Activated T-helper 1 cell treated with anti-CD3 and anti-CD28 coated beads, Interleukin-12 subunit alpha, Interleukin-12 subunit beta, Interleukin-2, Interleukin-4 antibody, amounts not matched to agents 30 ng/mL and 10 ng/mL and 1 ng/mL, durations not matched to agents 14 hours and 24 hours and 36 hours (primary cell): ENCODE data around the gene WWC2. TPM values are rescaled to one million over a fixed set of nuclear protein-coding genes. Genes with fewer than 3 reads are reported as not detected.

Experiments
- DNase-seq: peaks from one replicate; pipeline ENCODE4 v3.0.0; 2021; ENCODE audit warnings: low spot score
- H3K27ac Mint-ChIP-seq: one replicate; pipeline ENCODE4 v1.8.0; 2021; ENCODE audit warnings: mild to moderate bottlenecking, mixed read lengths
- H3K27me3 Mint-ChIP-seq: one replicate; pipeline ENCODE4 v1.8.0; 2022; ENCODE audit warnings: mild to moderate bottlenecking, moderate library complexity, mixed read lengths; ENCODE audit not compliant: insufficient read depth
- H3K36me3 Mint-ChIP-seq: one replicate; pipeline ENCODE4 v1.8.0; 2021; ENCODE audit warnings: low read depth, mixed read lengths
- H3K4me1 Mint-ChIP-seq: one replicate; pipeline ENCODE4 v1.8.0; 2021; ENCODE audit warnings: low read depth, mixed read lengths
- H3K4me3 Mint-ChIP-seq: one replicate; pipeline ENCODE4 v1.8.0; 2021; ENCODE audit warnings: mild to moderate bottlenecking, moderate library complexity, mixed read lengths
- H3K9me3 Mint-ChIP-seq: one replicate; pipeline ENCODE4 v1.8.0; 2021; ENCODE audit warnings: mixed read lengths
- intact Hi-C: fragments of 100-400 bp; cut with micrococcal nuclease; formaldehyde crosslinking; loops from one replicate; pipeline ENCODE4 v1.15.1; 2024
- total RNA-seq: library from RNA; stranded (reverse); gene quantifications from 2 replicates; pipeline ENCODE4 v1.2.3, GENCODE V29; 2022

Gene WWC2
- total RNA-seq, result 0.39 and 0.75 TPM in 2 replicates

DNA sequence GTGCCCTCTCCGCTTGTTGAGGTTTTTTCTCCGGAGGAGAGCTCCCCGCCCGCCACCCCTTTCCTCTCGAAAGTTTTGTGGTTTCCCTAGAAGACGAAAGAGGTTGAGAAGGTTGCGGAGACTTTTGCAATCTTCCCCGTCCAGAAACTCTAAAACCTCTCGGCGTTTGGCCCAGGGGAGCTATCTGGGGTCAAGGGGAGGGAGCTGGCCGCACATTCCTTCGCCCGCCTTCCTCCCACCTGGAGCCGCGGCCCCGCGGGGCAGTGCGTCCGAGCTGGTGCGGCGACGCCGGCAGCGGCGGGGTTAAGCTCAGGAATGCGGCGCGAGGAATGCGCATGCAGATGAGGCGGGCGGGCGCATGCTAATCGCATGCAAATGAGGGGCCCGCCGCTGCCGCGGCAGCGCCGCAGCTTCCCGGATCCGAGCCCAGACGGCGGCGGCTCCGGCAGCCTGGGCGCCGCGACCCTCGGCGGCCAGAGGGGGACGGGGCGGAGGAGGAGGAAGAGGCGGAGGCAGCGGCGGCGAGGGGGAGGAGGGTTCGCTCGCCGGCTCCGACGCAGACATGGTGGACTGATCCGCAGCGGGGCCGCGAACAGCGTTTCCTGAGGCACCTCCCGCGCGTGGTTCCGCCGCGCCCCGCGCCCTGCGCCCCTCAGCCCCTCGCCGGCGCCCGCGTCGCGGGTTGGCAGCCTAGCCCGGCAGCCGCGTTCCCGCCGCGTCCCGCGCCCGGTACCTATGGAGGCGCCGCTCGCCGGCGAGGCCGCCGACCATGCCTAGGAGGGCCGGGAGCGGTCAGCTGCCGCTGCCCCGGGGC is at the start of gene WWC2:
Gene WWC2, plus strand, starts transcription at position 535 of the 814 bp plus-strand sequence. Its CDS starts 235 bp downstream, at position 770.
- H3K27ac Mint-ChIP-seq, result no peak within 1 kb of the TSS
- peak within 1 kb of the TSS; percentile 58 for H3K4me3 Mint-ChIP-seq
- H3K9me3 Mint-ChIP-seq, result no peaks in the 10 kb centered on the region
- H3K4me1 Mint-ChIP-seq, result no peaks in the 10 kb centered on the region
- peak; percentile 44 for DNase-seq
- intact Hi-C loops, result loop anchor here (2.0 to 5.0 kb wide), 3 partner anchors 86 to 343 kb away; partner anchors contain the start of genes CDKN2AIP and DCTD
- H3K27me3 Mint-ChIP-seq, result peaks cover 68% of the 10 kb centered on the region
- H3K36me3 Mint-ChIP-seq, result no peaks in the 10 kb centered on the region

DNA sequence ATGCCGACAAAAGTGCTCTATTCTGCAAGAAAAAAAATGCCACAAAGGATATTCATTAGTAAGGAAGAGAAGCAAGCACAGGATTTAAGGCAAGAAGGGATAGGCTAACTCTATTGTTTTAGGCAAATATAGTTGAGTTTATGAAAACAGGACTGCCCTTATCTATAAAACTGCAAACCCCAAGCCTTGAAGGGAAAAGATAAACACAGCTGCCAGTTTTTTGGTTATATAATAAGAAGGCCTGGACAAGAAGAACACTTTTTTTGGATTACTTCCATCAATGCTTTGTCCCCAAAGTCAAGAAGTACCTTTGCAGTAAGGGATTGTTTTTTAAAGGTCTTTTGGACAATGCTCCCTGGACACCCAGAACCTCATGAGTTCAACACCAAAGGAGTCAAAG is 45.4 kb upstream of the WWC2 start:
- intact Hi-C loops, result no loop called here
- Mint-ChIP-seq H3K27ac (no peak overlapping the region), H3K9me3 (no peaks in the 10 kb centered on the region), H3K4me1 (no peaks in the 10 kb centered on the region), H3K36me3 (no peaks in the 10 kb centered on the region), H3K4me3 (no peak overlapping the region), H3K27me3 (peaks cover 7% of the 10 kb centered on the region)
- DNase-seq, result no peak

DNA sequence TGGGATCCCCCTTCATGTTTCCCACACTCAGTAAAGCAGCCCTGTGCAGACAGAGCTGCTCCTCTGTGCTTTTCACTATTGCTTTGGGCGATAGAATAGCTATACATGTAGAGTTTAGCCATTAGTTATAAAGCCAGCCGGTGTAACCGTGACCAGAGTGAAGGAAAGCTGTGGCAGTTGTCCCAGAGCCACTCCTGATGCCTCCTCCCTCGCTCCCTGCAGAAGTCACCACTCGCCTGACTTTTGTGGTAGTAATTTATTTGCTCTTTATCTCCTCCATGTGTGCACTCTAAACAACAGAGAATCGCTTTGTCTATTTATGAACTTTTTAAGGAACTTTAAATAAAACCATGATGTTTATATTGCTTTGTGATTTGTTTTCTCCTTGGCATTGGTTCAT is 41.8 kb upstream of the WWC2 start:
- Mint-ChIP-seq H3K4me3 (no peak overlapping the region), H3K36me3 (no peaks in the 10 kb centered on the region), H3K27me3 (peaks cover 6% of the 10 kb centered on the region), H3K4me1 (no peaks in the 10 kb centered on the region), H3K9me3 (no peaks in the 10 kb centered on the region), H3K27ac (no peak overlapping the region)
- DNase-seq, result no peak
- intact Hi-C loops, result no loop called here

DNA sequence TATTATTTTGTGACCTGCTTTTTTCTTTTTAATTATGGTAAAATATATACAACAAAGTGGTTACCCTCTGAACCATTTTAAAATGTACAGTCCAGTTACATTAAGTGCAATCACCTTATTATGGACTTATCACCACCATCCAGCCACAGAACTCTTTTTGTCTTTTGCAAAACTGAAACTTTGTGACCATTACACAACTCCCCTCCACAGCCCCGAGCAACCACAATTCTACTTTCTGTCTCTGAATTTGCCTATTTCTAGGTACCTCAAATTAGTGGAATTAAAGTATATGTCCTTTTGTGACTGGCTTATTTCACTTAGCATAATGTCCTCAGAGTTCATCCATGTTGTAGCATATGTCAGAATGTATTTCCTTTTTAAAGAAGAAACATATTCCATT is 39.3 kb upstream of the WWC2 start:
- Mint-ChIP-seq H3K36me3 (no peaks in the 10 kb centered on the region), H3K4me1 (no peaks in the 10 kb centered on the region), H3K27ac (no peak overlapping the region), H3K4me3 (no peak overlapping the region), H3K9me3 (no peaks in the 10 kb centered on the region), H3K27me3 (peaks cover 7% of the 10 kb centered on the region)
- no peak for DNase-seq
- intact Hi-C loops, result no loop called here

DNA sequence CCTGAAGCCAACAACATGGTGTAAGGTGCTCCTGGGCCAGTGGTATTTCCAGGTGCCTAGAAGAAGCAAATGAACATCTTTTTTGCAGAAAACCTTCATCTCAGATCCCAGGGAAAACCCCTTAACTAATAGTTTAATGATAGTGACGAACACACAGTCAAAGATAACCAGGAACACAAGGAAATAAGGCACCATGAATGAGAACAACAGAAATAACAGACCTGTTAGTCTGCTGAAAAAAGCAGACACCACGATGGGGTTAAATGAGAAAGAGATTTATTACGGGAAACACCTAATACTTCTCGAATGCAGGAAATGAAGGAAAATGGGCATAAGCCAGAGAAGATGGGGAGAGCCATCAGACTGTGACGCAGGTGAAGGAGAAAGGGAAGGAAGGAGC is 30.6 kb upstream of the WWC2 start:
- H3K4me1 Mint-ChIP-seq, result no peaks in the 10 kb centered on the region
- intact Hi-C loops, result no loop called here
- no peak overlapping the region for H3K27ac Mint-ChIP-seq
- H3K27me3 Mint-ChIP-seq, result peaks cover 11% of the 10 kb centered on the region
- no peak for DNase-seq
- no peaks in the 10 kb centered on the region for H3K36me3 Mint-ChIP-seq
- no peak overlapping the region for H3K4me3 Mint-ChIP-seq
- H3K9me3 Mint-ChIP-seq, result no peaks in the 10 kb centered on the region

DNA sequence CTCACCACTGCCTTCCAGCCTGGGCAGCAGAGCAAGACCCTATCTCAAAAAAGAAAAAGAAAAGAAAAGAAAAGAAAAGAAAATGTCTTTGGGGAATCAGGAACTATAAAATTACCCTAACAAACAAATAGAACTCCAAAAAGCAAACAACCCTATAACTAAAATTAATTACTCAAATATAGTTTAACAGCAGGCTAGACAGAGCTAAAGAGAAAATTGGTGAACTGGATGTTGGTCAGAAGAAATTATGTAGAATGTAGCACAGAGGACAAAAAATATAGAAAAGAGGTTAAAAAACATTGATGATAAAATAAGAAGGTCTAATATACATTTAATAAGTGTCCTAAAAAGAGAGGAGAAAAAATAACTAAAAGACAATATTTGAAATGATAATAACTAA is 27.8 kb upstream of the WWC2 start:
- no peak overlapping the region for H3K27ac Mint-ChIP-seq
- DNase-seq, result no peak
- no peaks in the 10 kb centered on the region for H3K9me3 Mint-ChIP-seq
- H3K27me3 Mint-ChIP-seq, result peaks cover 12% of the 10 kb centered on the region
- H3K4me1 Mint-ChIP-seq, result no peaks in the 10 kb centered on the region
- intact Hi-C loops, result no loop called here
- no peaks in the 10 kb centered on the region for H3K36me3 Mint-ChIP-seq
- no peak overlapping the region for H3K4me3 Mint-ChIP-seq

DNA sequence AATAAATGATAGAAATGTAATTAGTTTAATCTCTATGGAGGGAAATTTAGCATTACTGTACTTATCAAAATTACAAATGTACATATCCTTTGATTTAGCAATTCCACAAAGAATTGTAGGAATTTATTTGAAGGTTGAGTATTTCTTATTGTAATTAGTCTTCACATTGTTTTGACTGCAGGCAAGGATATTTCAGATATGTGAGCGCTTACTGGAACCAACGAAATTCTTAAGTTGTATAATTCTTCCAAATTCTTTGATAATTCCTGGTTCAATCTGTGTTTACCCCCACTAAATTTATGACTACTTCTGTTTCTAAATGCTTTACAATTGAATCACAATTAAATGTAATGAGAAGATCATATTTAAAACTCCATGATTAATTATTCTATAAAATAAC is 26.9 kb upstream of the WWC2 start:
- intact Hi-C loops, result no loop called here
- DNase-seq, result no peak
- no peaks in the 10 kb centered on the region for H3K4me1 Mint-ChIP-seq
- H3K36me3 Mint-ChIP-seq, result no peaks in the 10 kb centered on the region
- no peaks in the 10 kb centered on the region for H3K9me3 Mint-ChIP-seq
- H3K27ac Mint-ChIP-seq, result no peak overlapping the region
- H3K27me3 Mint-ChIP-seq, result peaks cover 12% of the 10 kb centered on the region
- H3K4me3 Mint-ChIP-seq, result no peak overlapping the region

DNA sequence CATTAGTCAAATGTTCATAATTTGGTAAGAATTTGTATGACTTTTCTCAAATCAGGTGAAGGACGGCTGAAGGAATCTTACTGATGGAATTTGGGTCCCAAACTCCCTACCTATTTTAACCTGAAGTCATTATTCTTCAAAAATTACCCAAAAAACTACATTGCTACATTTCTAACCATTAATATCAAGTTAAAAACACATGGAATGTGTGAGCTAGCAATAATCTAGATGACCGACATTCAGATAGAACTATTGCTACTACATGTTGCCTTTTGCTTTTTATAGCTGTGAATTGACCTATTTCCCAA is 25.3 kb upstream of the WWC2 start:
- no peak for DNase-seq
- Mint-ChIP-seq H3K36me3 (no peaks in the 10 kb centered on the region), H3K4me3 (no peak overlapping the region), H3K9me3 (no peaks in the 10 kb centered on the region), H3K4me1 (no peaks in the 10 kb centered on the region), H3K27ac (no peak overlapping the region), H3K27me3 (peaks cover 8% of the 10 kb centered on the region)
- intact Hi-C loops, result loop anchor here (1.0 kb wide), 4 partner anchors 135 to 334 kb away; no protein-coding TSS in a partner anchor

DNA sequence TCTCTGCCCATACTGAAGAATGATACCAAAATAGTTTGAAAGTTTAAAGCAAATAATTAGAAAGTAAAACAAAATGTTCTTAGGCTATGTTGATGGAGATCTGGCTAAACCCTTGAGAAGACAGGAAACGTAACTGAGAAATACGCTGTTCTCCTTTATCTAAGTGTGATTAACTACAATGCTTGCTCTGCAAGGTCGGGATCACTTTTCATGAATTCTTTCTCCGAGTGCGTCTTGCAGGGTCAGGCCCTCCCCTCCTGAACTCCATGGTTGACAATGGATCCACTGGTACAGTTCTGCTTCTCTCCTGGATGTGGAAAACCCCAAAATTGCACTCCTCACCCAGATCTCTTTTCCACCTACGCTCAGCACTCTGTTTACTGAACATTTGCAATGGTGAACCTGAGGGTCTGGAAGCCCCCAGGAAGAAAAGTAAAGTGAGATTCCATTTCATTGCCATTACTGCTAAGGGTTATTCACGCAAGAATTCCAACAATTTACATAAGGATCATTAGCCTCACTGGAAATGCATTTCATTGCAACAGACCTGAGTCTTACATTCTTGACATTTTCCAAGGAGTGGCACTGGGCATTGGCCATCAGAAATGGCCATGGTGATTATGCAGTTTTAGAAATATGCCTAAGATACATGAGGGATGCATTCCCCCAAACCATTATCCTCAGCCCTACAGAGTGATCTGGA is 24.6 kb upstream of the WWC2 start:
- Mint-ChIP-seq H3K27ac (no peak overlapping the region), H3K36me3 (no peaks in the 10 kb centered on the region), H3K4me3 (no peak overlapping the region), H3K4me1 (no peaks in the 10 kb centered on the region), H3K27me3 (peaks cover 8% of the 10 kb centered on the region), H3K9me3 (no peaks in the 10 kb centered on the region)
- no peak for DNase-seq
- intact Hi-C loops, result loop anchor here (1.0 kb wide), 1 partner anchor 333 kb away; no protein-coding TSS in a partner anchor

DNA sequence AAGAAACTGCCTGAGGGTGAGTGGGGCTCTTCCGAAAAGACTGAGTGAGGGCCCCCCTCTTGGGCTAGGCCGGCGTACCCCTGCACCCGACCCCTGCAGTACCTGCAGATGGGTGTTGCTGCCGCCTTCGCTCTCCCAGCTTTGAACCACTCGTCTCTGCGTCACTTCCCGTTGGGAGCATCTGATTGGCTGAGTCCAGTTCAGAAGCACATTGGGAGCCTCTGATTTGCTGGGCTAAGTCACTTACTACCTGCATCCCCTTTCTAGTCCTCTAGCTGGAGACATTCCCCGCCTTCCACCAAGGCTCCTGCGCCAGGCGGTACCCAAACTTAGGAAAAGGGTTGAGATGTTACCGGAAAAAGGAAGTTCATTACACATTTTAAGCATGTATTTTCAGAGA is 20.4 kb upstream of the WWC2 start:
- DNase-seq, result no peak
- Mint-ChIP-seq H3K27me3 (peaks cover 6% of the 10 kb centered on the region), H3K9me3 (no peaks in the 10 kb centered on the region), H3K27ac (no peak overlapping the region), H3K4me3 (no peak overlapping the region), H3K36me3 (no peaks in the 10 kb centered on the region), H3K4me1 (no peaks in the 10 kb centered on the region)
- intact Hi-C loops, result no loop called here

DNA sequence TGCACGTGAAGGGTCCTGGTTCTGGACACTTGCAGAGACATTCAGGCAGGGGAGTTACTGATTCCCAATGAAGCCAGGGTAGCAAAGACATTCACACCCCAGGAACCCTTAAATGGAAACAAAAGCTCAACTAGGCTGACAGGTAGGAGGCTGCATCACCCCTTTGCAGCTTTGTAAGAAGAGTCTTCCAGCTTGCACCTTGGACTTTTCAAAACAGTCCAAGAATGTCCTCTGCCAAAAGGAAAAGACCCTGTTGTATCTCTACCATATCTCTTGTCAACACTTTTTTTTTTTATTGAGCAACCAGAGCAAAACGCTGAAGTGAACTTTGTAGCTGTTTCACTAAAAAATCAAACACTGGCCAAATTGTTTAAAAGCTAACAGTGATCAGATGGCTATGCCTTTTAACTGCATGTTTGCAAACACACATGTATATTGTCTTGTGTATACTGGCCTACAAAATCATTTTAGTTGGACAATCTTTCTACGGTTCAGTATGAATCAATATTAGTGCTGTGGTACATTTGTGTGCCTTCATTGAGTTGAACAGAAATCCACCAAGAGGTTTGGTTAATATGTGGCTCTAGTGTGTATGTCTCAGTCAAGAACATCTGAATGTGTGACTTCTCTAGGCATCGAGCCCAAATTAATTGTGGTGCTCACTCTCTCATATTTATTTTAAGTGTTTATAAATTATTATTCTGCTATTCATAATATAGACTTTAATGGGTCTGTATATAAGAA is 18.5 kb upstream of the WWC2 start:
- no peak overlapping the region for H3K4me3 Mint-ChIP-seq

DNA sequence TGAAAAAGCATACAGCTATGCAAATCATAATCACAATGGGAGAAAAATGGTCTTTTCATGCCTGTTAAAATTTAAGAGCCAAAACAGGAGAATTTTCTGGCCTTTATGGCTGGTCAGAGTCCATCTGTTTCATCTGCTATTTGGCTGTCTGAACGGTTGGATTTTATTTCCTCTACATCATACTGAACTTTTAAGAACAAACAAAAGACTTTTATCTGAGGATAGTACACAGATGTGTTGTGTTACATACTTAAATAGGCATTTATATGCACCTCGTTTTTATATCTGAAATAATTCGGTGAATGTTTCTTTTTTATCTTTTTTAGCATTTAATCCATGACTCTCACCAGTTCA is 18.0 kb upstream of the WWC2 start:
- Mint-ChIP-seq H3K27me3 (no peaks in the 10 kb centered on the region), H3K4me3 (no peak overlapping the region), H3K27ac (no peak overlapping the region), H3K36me3 (no peaks in the 10 kb centered on the region), H3K9me3 (no peaks in the 10 kb centered on the region), H3K4me1 (no peaks in the 10 kb centered on the region)
- intact Hi-C loops, result no loop called here
- DNase-seq, result no peak

More for the DNA sequence above, 18.5 kb upstream of the WWC2 start:
- no peak for DNase-seq
- Mint-ChIP-seq H3K9me3 (no peaks in the 10 kb centered on the region), H3K27ac (no peak overlapping the region), H3K4me1 (no peaks in the 10 kb centered on the region), H3K27me3 (no peaks in the 10 kb centered on the region), H3K36me3 (no peaks in the 10 kb centered on the region)
- intact Hi-C loops, result no loop called here

DNA sequence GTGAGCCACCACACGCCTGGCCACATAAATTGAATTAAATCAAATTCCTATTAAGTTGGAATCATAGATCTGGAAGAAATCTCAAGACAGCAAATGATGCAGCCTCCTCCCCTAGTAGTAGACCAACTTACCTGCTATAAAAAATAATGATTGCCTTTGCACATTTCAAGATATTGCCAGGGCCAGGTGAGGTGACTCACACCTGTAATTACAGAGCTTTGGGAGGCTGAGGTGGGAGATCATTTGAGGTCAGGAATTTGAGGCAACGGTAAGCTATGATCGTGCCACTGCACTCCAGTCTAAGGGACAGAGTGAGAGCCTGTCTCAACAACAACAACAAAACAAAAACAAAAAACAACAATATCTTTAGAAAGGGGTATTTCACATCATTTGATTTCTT is 17.0 kb upstream of the WWC2 start:
- no peaks in the 10 kb centered on the region for H3K9me3 Mint-ChIP-seq
- no peaks in the 10 kb centered on the region for H3K36me3 Mint-ChIP-seq
- no peaks in the 10 kb centered on the region for H3K27me3 Mint-ChIP-seq
- H3K4me3 Mint-ChIP-seq, result no peak overlapping the region
- no peaks in the 10 kb centered on the region for H3K4me1 Mint-ChIP-seq
- H3K27ac Mint-ChIP-seq, result no peak overlapping the region
- no peak for DNase-seq
- intact Hi-C loops, result no loop called here
